ENCODE measurements around the gene MALAT1.

The MALAT1 gene

GRCh38 chr11:65493367-65494176 lies 5.3 kb upstream of the MALAT1 start:
- Histone ChIP-seq H3K9me3 (ENCODE audit: control insufficient read depth, low read length) (no peaks in the 10 kb centered on the region), H2BK12ac (ENCODE audit: low read length in 2 of 2) (peak overlapping the region; percentile 85 to 94), H3K4me3 (ENCODE audit: insufficient read depth in 1 of 2, low read depth in 1 of 2, low read length in 2 of 2) (peak overlapping the region in 1 of 2 experiments; percentile 65), H2AFZ (ENCODE audit: low read depth, low read length) (no peak overlapping the region), H3K27ac (ENCODE audit: low read length, poor library complexity, severe bottlenecking) (peak overlapping the region; percentile 97), H3K18ac (ENCODE audit: low read depth in 1 of 2, low read length in 2 of 2) (peak overlapping the region; percentile 84 to 95), H3K36me3 (ENCODE audit: control insufficient read depth in 1 of 2, insufficient read depth in 2 of 2, low read depth in 1 of 2, low read length in 2 of 2) (no peaks in the 10 kb centered on the region), H2BK5ac (ENCODE audit: low read depth, low read length, poor library complexity, severe bottlenecking) (peak overlapping the region; percentile 60), H3K23ac (ENCODE audit: low read length in 2 of 2) (no peak overlapping the region), H4K8ac (ENCODE audit: low read length) (peak overlapping the region; percentile 86), H3K4ac (ENCODE audit: low read depth in 1 of 2, low read length in 2 of 2) (peak overlapping the region; percentile 78 to 91), H3K27me3 (ENCODE audit: control insufficient read depth in 1 of 2, insufficient read depth in 1 of 2, low read length in 2 of 2) (no peaks in the 10 kb centered on the region), H4K91ac (ENCODE audit: low read length) (peak overlapping the region; percentile 93), H3K4me2 (ENCODE audit: low read length, poor library complexity, severe bottlenecking) (peak overlapping the region; percentile 28), H2BK120ac (ENCODE audit: low read depth, low read length) (peak overlapping the region; percentile 96), H3K4me1 (ENCODE audit: control insufficient read depth, insufficient read depth, low read depth, low read length) (peaks cover 50% of the 10 kb centered on the region), H3K9ac (ENCODE audit: low read length) (peak overlapping the region; percentile 98), H3K14ac (ENCODE audit: low read length in 2 of 2) (no peak overlapping the region), H2AK5ac (ENCODE audit: low read length, severe bottlenecking) (peak overlapping the region; percentile 99), H2BK15ac (ENCODE audit: low read depth, poor library complexity, severe bottlenecking) (peak overlapping the region; percentile 95), H3K79me1 (replicated peaks; ENCODE audit: low read length, poor library complexity, severe bottlenecking) (no peaks in the 10 kb centered on the region)
- DNase-seq: peak; percentile 96
- WGBS: 42% methylated on average over 12 of the region's 12 CpGs

GRCh38 chr11:65496304-65497140 lies 2.3 kb upstream of the MALAT1 start:
- peak overlapping the region; percentile 67 to 74 for H3K18ac ChIP-seq (ENCODE audit: low read depth in 1 of 2, low read length in 2 of 2)
- H4K8ac ChIP-seq (ENCODE audit: low read length): peak overlapping the region; percentile 52
- H2BK12ac ChIP-seq (ENCODE audit: low read length in 2 of 2): peak overlapping the region; percentile 80 to 92
- no peak overlapping the region for H3K23ac ChIP-seq (ENCODE audit: low read length in 2 of 2)
- peaks cover 4 to 21% of the 10 kb centered on the region in 2 experiments for H3K36me3 ChIP-seq (ENCODE audit: control insufficient read depth in 1 of 2, insufficient read depth in 2 of 2, low read depth in 1 of 2, low read length in 2 of 2)
- H2BK15ac ChIP-seq (ENCODE audit: low read depth, poor library complexity, severe bottlenecking): no peak overlapping the region
- peak overlapping the region; percentile 98 for H3K9ac ChIP-seq (ENCODE audit: low read length)
- H2AK5ac ChIP-seq (ENCODE audit: low read length, severe bottlenecking): peak overlapping the region; percentile 95
- peak overlapping the region in 1 of 2 experiments; percentile 71 for H3K4me3 ChIP-seq (ENCODE audit: insufficient read depth in 1 of 2, low read depth in 1 of 2, low read length in 2 of 2)
- peak overlapping the region; percentile 83 for H2BK5ac ChIP-seq (ENCODE audit: low read depth, low read length, poor library complexity, severe bottlenecking)
- H3K4me2 ChIP-seq (ENCODE audit: low read length, poor library complexity, severe bottlenecking): peak overlapping the region; percentile 52
- no peaks in the 10 kb centered on the region for H3K27me3 ChIP-seq (ENCODE audit: control insufficient read depth in 1 of 2, insufficient read depth in 1 of 2, low read length in 2 of 2)
- H3K79me1 ChIP-seq (replicated peaks; ENCODE audit: low read length, poor library complexity, severe bottlenecking): no peaks in the 10 kb centered on the region
- H2BK120ac ChIP-seq (ENCODE audit: low read depth, low read length): peak overlapping the region; percentile 99
- H3K14ac ChIP-seq (ENCODE audit: low read length in 2 of 2): no peak overlapping the region
- H4K91ac ChIP-seq (ENCODE audit: low read length): peak overlapping the region; percentile 74
- H3K9me3 ChIP-seq (ENCODE audit: control insufficient read depth, low read length): no peaks in the 10 kb centered on the region
- H3K4me1 ChIP-seq (ENCODE audit: control insufficient read depth, insufficient read depth, low read depth, low read length): peaks cover 24% of the 10 kb centered on the region
- peak overlapping the region; percentile 88 for H3K27ac ChIP-seq (ENCODE audit: low read length, poor library complexity, severe bottlenecking)
- no peak overlapping the region for H2AFZ ChIP-seq (ENCODE audit: low read depth, low read length)
- H3K4ac ChIP-seq (ENCODE audit: low read depth in 1 of 2, low read length in 2 of 2): peak overlapping the region in 1 of 2 experiments; percentile 97
- 55% methylated on average over 13 of the region's 15 CpGs for WGBS
- DNase-seq: peak; percentile 61

- Histone ChIP-seq H3K27ac (ENCODE audit: low read length, poor library complexity, severe bottlenecking) (peak overlapping the region; percentile 97), H3K9ac (ENCODE audit: low read length) (peak overlapping the region; percentile 98), H3K36me3 (ENCODE audit: control insufficient read depth in 1 of 2, insufficient read depth in 2 of 2, low read depth in 1 of 2, low read length in 2 of 2) (peaks cover 4 to 30% of the 10 kb centered on the region in 2 experiments), H4K8ac (ENCODE audit: low read length) (peak overlapping the region; percentile 39), H2AK5ac (ENCODE audit: low read length, severe bottlenecking) (peak overlapping the region; percentile 95), H2BK120ac (ENCODE audit: low read depth, low read length) (peak overlapping the region; percentile 99), H4K91ac (ENCODE audit: low read length) (peak overlapping the region; percentile 96), H2BK15ac (ENCODE audit: low read depth, poor library complexity, severe bottlenecking) (no peak overlapping the region), H2BK12ac (ENCODE audit: low read length in 2 of 2) (peak overlapping the region; percentile 80 to 82), H3K4me1 (ENCODE audit: control insufficient read depth, insufficient read depth, low read depth, low read length) (peaks cover 17% of the 10 kb centered on the region), H3K23ac (ENCODE audit: low read length in 2 of 2) (peak overlapping the region in 1 of 2 experiments; percentile 89), H3K9me3 (ENCODE audit: control insufficient read depth, low read length) (no peaks in the 10 kb centered on the region), H3K27me3 (ENCODE audit: control insufficient read depth in 1 of 2, insufficient read depth in 1 of 2, low read length in 2 of 2) (no peaks in the 10 kb centered on the region), H2AFZ (ENCODE audit: low read depth, low read length) (no peak overlapping the region), H3K79me1 (replicated peaks; ENCODE audit: low read length, poor library complexity, severe bottlenecking) (no peaks in the 10 kb centered on the region), H3K4me2 (ENCODE audit: low read length, poor library complexity, severe bottlenecking) (peak overlapping the region; percentile 73), H3K18ac (ENCODE audit: low read depth in 1 of 2, low read length in 2 of 2) (peak overlapping the region; percentile 86 to 98), H3K4ac (ENCODE audit: low read depth in 1 of 2, low read length in 2 of 2) (peak overlapping the region; percentile 91 to 99), H3K14ac (ENCODE audit: low read length in 2 of 2) (peak overlapping the region in 1 of 2 experiments; percentile 87), H3K4me3 (ENCODE audit: insufficient read depth in 1 of 2, low read depth in 1 of 2, low read length in 2 of 2) (peak overlapping the region; percentile 35 to 90), H2BK5ac (ENCODE audit: low read depth, low read length, poor library complexity, severe bottlenecking) (peak overlapping the region; percentile 83)
- peak; percentile 99 for DNase-seq
- WGBS: 2% methylated on average over 44 of the region's 61 CpGs
These were observed 1.5 kb upstream of the MALAT1 start for GRCh38 chr11:65497141-65498041.

Data from mesenchymal stem cell (in vitro differentiated cells and primary cell).